ENCODE data around the gene ZSWIM2.
"Not testable (repeated sequence)": the region's sequence is repeated elsewhere in the genome, so short reads cannot be mapped to it uniquely, and the experiment has no call there.

ZSWIM2 gene

DNA sequence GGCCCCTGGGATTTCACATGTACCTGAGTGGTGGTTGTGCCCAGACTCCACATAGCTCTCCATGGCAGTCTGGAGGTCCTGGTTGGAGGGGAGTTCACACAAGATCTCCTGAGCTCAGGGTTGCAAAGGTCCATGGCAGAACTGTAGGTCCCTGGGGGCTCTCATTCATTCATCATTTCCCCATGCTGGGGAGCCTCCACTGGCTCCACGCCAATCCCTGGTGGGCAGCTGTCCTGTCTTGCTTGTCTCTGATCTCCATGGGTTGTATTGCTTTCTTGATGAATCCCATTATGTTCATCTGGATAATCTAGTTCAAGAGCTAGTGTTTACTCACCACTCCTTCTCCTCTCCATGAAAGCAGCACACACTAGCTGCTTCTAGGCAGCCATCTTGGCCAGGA is 42.4 kb downstream of the ZSWIM2 start:
- Mint-ChIP-seq H3K4me1 (ENCODE audit: low read depth) (no peaks in the 10 kb centered on the region), H3K9me3 (peaks cover 3% of the 10 kb centered on the region), H3K27me3 (ENCODE audit: low read depth) (no peaks in the 10 kb centered on the region), H3K4me3 (no peak overlapping the region), H3K36me3 (ENCODE audit: low read depth) (no peaks in the 10 kb centered on the region), H3K27ac (no peak overlapping the region)
- DNase-seq (ENCODE audit: low spot score) = no peak

DNA sequence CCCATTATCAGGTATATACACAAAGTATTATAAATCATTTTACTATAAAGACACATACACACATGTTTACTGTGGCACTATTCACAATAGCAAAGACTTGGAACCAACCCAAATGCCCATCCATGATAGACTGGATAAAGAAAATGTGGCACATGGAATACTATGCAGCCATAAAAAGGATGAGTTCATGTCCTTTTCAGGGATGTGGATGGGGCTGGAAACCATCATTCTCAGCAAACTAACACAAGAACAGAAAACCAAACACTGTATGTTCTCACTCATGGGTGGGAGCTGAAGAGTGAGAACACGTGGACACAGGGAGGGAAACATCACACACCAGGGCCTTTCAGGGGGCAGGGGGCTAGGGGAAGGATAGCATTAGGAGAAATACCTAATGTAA is 50.4 kb downstream of the ZSWIM2 start:
- DNase-seq (ENCODE audit: low spot score); H3K4me1 Mint-ChIP-seq (ENCODE audit: low read depth); H3K4me3 Mint-ChIP-seq; H3K36me3 Mint-ChIP-seq (ENCODE audit: low read depth); H3K9me3 Mint-ChIP-seq; H3K27ac Mint-ChIP-seq; H3K27me3 Mint-ChIP-seq (ENCODE audit: low read depth): not testable (repeated sequence)

DNA sequence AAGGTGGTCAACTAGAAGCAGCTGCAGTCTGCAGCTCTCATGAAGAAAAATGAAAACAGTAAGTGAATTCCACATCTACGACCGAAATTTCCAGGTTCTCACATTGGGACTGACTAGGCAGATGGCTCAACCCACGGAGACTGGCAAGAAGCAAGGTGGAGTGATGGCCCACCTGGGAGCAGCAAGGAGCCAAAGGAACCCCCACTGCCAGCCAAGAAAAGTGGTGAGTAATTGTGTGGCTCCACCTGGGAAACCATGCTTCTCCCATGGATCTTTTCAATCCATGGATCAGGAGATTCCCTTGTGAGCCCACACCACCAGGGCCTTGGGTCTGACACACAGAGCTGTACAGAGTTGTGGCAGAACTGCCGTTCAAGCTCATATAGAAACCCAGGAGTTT is 64.0 kb downstream of the ZSWIM2 start:
- Mint-ChIP-seq H3K27me3 (ENCODE audit: low read depth) (no peaks in the 10 kb centered on the region), H3K36me3 (ENCODE audit: low read depth) (no peaks in the 10 kb centered on the region), H3K9me3 (peaks cover 7% of the 10 kb centered on the region), H3K4me3 (no peak overlapping the region), H3K4me1 (ENCODE audit: low read depth) (no peaks in the 10 kb centered on the region), H3K27ac (no peak overlapping the region)
- DNase-seq (ENCODE audit: low spot score) = no peak

DNA sequence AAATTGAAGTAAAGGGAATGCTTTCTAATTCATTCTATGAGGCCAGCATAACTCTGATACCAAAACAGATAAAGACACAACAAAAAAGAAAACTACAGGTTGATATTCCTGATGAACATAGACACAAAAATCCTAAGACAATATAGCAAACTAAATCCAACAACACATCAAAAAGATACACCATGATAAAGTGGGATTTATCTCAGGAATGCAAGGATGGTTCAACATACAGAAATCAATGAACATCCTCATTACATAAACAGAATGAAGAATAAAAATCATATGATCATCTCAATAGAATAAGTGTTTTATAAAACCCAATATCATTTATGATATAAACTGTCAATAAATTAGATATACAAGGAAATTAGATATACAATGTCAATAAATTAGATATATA is 65.7 kb downstream of the ZSWIM2 start:
- H3K27me3 Mint-ChIP-seq (ENCODE audit: low read depth) = no peaks in the 10 kb centered on the region
- H3K9me3 Mint-ChIP-seq = peaks cover 7% of the 10 kb centered on the region
- H3K4me1 Mint-ChIP-seq (ENCODE audit: low read depth) = no peaks in the 10 kb centered on the region
- no peaks in the 10 kb centered on the region for H3K36me3 Mint-ChIP-seq (ENCODE audit: low read depth)
- no peak overlapping the region for H3K4me3 Mint-ChIP-seq
- no peak for DNase-seq (ENCODE audit: low spot score)
- no peak overlapping the region for H3K27ac Mint-ChIP-seq

DNA sequence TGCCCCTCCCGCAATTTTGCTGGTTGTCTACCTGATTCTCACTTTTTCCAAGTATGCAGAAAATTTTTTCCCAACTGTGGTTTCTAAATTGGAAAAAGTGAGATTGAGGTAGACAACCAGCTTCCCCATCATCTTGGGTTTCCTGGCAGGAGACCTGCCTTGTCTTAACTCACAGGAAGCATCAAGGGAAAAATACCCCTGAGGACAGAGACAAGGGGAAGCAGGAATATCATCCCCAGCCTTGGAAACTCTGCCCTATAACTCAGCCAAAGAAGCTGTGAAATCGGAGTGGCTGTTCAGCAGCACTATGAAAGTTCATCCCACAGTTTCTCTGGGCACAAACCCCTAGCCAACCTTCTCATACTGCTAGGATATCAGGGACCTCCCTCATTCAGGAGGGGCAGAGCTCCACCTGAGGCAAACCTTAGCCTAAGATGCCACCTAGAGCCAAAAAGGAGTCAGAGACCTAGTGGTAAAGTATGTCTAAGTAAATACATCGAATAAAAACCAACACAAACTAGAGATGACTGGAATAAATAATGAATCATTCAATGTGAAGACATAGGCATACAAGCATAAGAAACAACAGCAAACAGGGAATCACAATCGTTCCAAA is 68.2 kb downstream of the ZSWIM2 start:
- no peak overlapping the region for H3K27ac Mint-ChIP-seq
- H3K36me3 Mint-ChIP-seq (ENCODE audit: low read depth) = no peaks in the 10 kb centered on the region
- H3K9me3 Mint-ChIP-seq = peaks cover 7% of the 10 kb centered on the region
- no peaks in the 10 kb centered on the region for H3K4me1 Mint-ChIP-seq (ENCODE audit: low read depth)
- H3K27me3 Mint-ChIP-seq (ENCODE audit: low read depth) = no peaks in the 10 kb centered on the region
- no peak for DNase-seq (ENCODE audit: low spot score)
- no peak overlapping the region for H3K4me3 Mint-ChIP-seq
